Left ventricle myocardium inferior (tissue), 1 donor: ENCODE data around the gene RPA3. TPM values are rescaled to one million over a fixed set of nuclear protein-coding genes. Genes with fewer than 3 reads are reported as not detected.

Experiments used
- DNase-seq: peaks from one replicate; pipeline ENCODE4 v3.0.0-alpha.2; 2020
- H3K27ac ChIP-seq: fragments of 200-600 bp; replicated peaks from 2 replicates; pipeline ENCODE4 v1.8.0; 2021
- H3K27me3 ChIP-seq: fragments of 200-600 bp; 2 replicates; pipeline ENCODE4 v1.8.0; 2021; ENCODE audit warnings: low read depth
- H3K36me3 ChIP-seq: fragments of 200-600 bp; 2 replicates; pipeline ENCODE4 v1.8.0; 2021
- H3K4me1 ChIP-seq: fragments of 200-600 bp; 2 replicates; pipeline ENCODE4 v1.8.0; 2021
- H3K4me3 ChIP-seq: fragments of 200-600 bp; 2 replicates; pipeline ENCODE4 v1.8.0; 2021; ENCODE audit warnings: mild to moderate bottlenecking, moderate library complexity
- H3K9me3 ChIP-seq: fragments of 200-600 bp; replicated peaks from 2 replicates; pipeline ENCODE4 v1.8.0; 2021
- intact Hi-C: fragments of 100-400 bp; cut with micrococcal nuclease; formaldehyde crosslinking; loops from one replicate; pipeline ENCODE4 v1.11.0; 2022
- total RNA-seq: library from RNA; stranded (reverse); fragmentation: NEBNext Ultra II Directional; extraction: Animal tissue kit (Norgen Biotek cat#: 25700); gene quantifications from one replicate; pipeline ENCODE4 v1.2.1, GENCODE V29; 2021
- TF ChIP-seq, protein P1 (sequence below): fragments of 200-600 bp; IDR thresholded peaks from 2 replicates; pipeline ENCODE4 v1.8.0; 2021; ENCODE audit warnings: antibody characterized with exemption, mild to moderate bottlenecking, borderline replicate concordance
- donor health status: DM: no; HTN: yes; CAD: no; lungs with severe emphysema.

Gene RPA3
- total RNA-seq, 1 donor from 2014 or later, result 21.1 TPM

DNA sequence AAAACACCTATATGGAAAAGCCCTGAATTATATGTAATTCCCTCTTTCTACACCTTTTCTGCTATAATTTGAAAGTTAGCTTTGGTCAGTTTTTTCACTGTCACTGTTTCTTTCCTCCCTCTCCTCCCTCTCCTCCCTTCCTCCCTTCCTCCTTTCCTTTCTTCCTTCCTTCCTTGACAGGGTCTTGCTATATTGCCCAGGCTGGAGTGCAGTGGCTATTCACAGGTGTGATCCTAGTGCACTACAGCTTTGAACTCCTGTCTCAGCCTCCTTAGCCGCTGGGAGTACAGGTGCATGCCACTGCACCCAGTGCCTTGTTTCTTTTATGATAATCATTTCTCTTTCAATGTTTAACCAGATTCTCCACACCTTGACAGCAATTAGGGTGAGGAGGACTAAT is 100.0 kb downstream of the RPA3 start:
- Histone ChIP-seq H3K4me1 (no peaks in the 10 kb centered on the region), H3K27me3 (no peaks in the 10 kb centered on the region), H3K4me3 (no peak overlapping the region), H3K36me3 (no peaks in the 10 kb centered on the region), H3K9me3 (no peaks in the 10 kb centered on the region), H3K27ac (no peak overlapping the region)
- intact Hi-C loops, result no loop called here
- no peak for DNase-seq
- TF ChIP-seq, protein P1, sequence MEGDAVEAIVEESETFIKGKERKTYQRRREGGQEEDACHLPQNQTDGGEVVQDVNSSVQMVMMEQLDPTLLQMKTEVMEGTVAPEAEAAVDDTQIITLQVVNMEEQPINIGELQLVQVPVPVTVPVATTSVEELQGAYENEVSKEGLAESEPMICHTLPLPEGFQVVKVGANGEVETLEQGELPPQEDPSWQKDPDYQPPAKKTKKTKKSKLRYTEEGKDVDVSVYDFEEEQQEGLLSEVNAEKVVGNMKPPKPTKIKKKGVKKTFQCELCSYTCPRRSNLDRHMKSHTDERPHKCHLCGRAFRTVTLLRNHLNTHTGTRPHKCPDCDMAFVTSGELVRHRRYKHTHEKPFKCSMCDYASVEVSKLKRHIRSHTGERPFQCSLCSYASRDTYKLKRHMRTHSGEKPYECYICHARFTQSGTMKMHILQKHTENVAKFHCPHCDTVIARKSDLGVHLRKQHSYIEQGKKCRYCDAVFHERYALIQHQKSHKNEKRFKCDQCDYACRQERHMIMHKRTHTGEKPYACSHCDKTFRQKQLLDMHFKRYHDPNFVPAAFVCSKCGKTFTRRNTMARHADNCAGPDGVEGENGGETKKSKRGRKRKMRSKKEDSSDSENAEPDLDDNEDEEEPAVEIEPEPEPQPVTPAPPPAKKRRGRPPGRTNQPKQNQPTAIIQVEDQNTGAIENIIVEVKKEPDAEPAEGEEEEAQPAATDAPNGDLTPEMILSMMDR, result no peak

DNA sequence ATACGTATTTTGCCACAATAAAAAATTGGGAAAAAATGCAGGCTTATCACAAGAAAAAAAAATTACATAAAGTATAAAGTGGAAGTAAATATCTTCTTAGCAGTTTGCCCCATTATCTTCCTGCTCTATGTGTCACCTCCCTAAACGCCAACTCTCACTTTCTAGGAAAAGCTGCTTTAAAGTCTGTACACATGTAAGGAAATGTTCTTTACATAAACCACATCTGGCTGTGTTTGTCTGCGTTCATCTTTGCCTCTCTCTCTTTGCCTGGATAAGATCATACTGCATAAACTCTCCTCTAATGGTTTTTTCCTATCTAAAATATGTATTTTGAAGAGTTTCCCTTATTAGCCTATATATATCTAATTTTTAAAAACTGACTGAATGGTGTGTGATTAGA is 100.9 kb downstream of the RPA3 start:
- Histone ChIP-seq H3K27ac (no peak overlapping the region), H3K4me3 (no peak overlapping the region), H3K36me3 (no peaks in the 10 kb centered on the region), H3K27me3 (no peaks in the 10 kb centered on the region), H3K4me1 (no peaks in the 10 kb centered on the region), H3K9me3 (no peaks in the 10 kb centered on the region)
- DNase-seq, result no peak
- intact Hi-C loops, result no loop called here
- TF ChIP-seq, protein P1, result no peak

DNA sequence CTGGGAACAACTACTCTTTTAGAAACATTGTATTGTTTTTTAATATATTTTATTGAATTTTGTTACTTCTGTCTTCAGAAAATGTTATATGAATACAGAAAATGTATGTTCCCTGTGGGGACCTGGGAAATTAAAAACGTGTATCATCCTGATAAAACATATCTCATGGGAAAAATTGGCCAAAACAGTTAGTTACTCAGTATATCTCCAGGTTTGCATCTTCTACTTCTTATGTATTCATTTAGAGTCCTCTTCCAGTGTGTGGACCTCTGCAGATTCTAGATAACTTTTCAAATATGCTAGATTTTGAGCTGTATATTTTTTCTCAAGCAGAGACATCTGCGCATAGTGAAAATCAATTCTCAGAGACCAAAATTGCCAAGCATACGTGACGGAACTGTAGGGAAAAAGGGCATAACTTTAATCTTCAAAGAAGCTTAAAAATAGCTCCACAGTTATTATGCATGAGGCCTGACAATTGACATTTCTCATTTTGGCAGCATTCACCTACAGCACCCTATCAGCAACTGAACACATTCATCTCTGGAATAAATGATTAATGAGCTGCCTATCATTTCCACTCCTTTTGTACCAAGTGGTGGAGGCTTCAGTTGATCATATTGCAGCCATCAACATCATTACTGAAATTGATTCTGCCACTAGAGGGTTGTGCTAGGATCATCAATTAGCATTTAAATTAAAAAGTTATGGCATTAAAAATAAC is 104.2 kb downstream of the RPA3 start:
- intact Hi-C loops, result no loop called here
- no peak for DNase-seq
- no peaks in the 10 kb centered on the region for H3K27me3 ChIP-seq

DNA sequence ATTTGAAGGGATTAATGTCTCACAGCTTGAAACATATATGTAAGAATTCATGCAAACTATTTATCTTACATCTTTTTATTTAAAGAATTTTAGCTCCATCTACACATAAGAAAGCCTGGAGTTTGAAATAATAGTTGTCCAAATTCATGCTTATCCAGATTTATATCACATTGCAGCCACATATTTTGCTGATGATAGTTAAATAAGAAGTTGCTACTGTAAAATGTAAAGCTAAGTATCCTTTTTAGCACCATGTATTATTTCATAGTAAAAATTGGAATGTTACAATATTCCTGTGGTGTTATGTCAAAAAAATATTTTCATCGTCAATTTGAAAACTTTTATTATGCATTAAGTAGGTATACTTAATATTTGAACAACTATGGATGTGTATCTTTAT is 105.2 kb downstream of the RPA3 start:
- no peak for DNase-seq

More for the DNA sequence above, 104.2 kb downstream of the RPA3 start:
- H3K36me3 ChIP-seq, result no peaks in the 10 kb centered on the region
- H3K4me1 ChIP-seq, result no peaks in the 10 kb centered on the region
- TF ChIP-seq, protein P1, result no peak
- no peak overlapping the region for H3K27ac ChIP-seq
- no peak overlapping the region for H3K4me3 ChIP-seq
- no peaks in the 10 kb centered on the region for H3K9me3 ChIP-seq

DNA sequence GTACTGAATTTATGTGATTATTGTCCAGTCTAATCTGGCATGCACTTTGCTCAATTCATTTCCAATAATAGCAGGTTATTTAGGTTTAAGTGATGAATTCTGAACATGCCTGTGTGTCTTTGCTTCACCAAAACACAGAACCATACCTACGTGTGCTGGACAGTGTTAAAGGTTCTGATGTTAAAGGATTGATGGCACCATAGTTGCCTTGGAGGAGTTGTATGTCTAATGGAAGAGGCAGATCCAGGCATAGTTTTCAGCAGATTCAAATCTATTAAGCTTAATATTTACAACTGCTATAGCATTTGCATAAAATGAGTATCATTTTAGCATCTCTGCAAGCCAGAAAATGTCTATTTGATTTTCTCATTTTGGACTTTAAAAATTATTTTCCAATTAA is 105.9 kb downstream of the RPA3 start:
- Histone ChIP-seq H3K4me1 (no peaks in the 10 kb centered on the region), H3K27me3 (no peaks in the 10 kb centered on the region), H3K4me3 (no peak overlapping the region), H3K9me3 (no peaks in the 10 kb centered on the region), H3K36me3 (peaks cover 4% of the 10 kb centered on the region), H3K27ac (no peak overlapping the region)
- TF ChIP-seq, protein P1, result no peak
- intact Hi-C loops, result no loop called here
- DNase-seq, result no peak

More for the DNA sequence above, 105.2 kb downstream of the RPA3 start:
- no peaks in the 10 kb centered on the region for H3K27me3 ChIP-seq
- no peak overlapping the region for H3K4me3 ChIP-seq
- H3K4me1 ChIP-seq, result no peaks in the 10 kb centered on the region
- no peak overlapping the region for H3K27ac ChIP-seq
- intact Hi-C loops, result no loop called here
- TF ChIP-seq, protein P1, result no peak
- H3K36me3 ChIP-seq, result no peaks in the 10 kb centered on the region
- H3K9me3 ChIP-seq, result no peaks in the 10 kb centered on the region
